Measurements from ENCODE around the gene COMMD9.
"Not testable (repeated sequence)": the region's sequence is repeated elsewhere in the genome, so short reads cannot be mapped to it uniquely, and the experiment has no call there.

COMMD9 gene

DNA sequence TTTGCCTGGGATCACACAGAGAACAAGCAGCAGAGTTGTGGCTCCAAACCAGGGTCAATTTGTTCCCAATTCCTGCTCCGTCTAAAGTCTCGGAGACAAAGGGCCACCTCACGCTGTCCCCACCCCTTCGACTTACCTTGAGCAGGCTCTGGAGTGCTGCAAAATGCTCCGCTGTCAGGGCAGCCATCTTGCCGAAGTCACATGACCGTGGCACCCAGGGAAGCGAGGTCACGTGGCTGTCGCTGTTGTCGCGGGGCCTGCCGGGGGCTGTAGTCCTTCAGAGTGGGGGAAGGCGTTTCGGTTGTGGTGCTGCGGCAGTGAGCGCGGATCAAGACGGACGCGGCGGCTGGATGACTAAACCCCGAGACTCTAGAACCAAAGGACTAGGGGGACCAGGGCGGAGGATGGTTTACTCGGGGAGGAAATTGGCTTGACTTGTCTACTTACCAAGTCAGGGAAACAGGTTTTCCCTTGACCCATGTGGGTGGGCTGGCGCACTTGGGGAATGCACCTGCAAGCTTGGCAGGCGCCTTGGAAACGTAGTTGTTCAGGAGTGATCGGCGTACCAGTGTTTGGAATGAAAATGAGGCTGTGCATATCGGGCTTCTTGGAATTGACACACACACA lies at the start of gene COMMD9:
Gene COMMD9, minus strand, starts transcription at position 199 of the 627 bp plus-strand sequence. Its CDS starts 12 bp downstream, at position 187.
- DNase-seq (ENCODE audit: low spot score), result peak; percentile 96

DNA sequence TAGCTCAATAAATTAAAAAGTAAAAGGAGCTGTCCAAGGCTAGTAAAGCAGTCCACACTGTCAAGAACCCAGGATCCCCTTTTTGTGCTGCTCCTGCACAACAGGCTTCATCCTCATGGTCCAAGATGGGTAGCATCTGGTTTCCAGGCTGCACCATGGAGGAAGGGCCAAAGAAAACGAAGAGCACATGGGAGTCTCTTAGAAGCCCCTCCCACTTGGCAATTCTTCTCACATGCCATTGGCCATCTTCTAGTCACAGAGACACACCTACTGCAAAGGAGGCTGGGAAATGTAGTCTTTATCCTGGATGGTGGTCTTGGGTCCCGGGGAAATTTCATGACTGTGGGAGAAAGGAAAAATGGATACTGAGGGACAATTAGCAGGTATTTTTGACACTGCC lies 44.7 kb upstream of the COMMD9 start:
- DNase-seq (ENCODE audit: low spot score), result peak; percentile 25

DNA sequence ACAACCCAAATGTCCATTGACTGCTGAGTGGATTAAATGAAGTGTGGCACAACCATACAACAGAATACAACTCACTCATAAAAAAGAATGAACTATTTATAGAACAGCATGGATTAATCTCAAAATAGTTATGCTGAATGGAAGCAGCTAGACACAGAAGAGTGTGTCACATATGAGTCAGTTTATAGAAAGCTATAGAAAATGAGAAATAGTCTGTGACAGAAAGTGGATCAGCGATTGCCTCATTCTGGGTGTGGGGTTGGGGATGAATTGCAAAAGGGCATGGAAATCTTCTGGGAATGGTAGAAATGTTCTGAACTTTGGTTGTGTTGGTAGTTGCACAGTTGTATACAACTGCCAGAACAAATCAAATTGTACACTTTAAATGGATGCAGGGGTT lies 44.2 kb upstream of the COMMD9 start:
- DNase-seq (ENCODE audit: low spot score), result no peak

- DNase-seq (ENCODE audit: low spot score), result no peak
Measured at GRCh38 chr11:36330411-36330810, 41.2 kb upstream of the COMMD9 start.

- DNase-seq (ENCODE audit: low spot score), result no peak
Measured at GRCh38 chr11:36328966-36329673, 39.9 kb upstream of the COMMD9 start.

GRCh38 chr11:36326524-36327419 lies 37.5 kb upstream of the COMMD9 start:
- DNase-seq (ENCODE audit: low spot score), result no peak

DNA sequence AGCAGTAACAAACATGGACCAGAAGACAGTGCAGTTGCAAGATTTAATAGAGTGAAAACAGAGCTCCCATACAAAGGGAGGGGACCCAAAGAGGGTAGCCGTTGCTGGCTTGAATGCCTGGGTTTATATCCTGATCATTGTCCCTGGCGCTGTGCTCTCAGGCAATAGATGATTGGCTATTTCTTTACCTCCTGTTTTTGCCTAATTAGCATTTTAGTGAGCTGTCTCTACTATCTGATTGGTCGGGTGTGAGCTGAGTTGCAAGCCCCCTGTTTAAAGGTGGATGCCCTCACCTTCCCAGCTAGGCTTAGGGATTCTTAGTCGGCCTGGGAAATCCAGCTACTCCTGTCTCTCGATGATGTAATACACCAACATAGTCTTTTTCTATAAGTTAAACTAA lies 36.2 kb upstream of the COMMD9 start:
- not testable (repeated sequence) for DNase-seq (ENCODE audit: low spot score)

GRCh38 chr11:36324956-36325355 lies 35.7 kb upstream of the COMMD9 start:
- DNase-seq (ENCODE audit: low spot score), result not testable (repeated sequence)

DNA sequence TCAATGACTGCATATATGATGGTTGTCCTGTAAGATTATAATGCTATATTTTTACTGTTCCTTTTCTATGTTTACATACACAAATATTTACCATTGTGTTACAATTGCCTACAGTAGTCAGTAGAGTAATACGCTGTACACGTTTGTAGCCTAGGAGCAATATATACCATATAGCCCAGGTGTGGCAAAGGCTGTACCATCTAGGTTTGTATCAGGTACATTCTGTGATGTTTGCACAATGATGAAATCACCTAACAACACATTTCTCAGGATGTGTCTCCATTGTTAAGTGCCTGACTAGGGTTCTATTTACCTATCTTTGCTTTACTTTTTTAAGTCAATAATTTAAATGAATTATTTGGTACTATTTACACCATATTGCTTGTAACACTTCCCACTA lies 28.8 kb upstream of the COMMD9 start:
- no peak for DNase-seq (ENCODE audit: low spot score)

- DNase-seq (ENCODE audit: low spot score), result no peak
Measured at GRCh38 chr11:36316049-36316448, 26.8 kb upstream of the COMMD9 start.

GRCh38 chr11:36314434-36314767 lies 25.2 kb upstream of the COMMD9 start:
- no peak for DNase-seq (ENCODE audit: low spot score)

DNA sequence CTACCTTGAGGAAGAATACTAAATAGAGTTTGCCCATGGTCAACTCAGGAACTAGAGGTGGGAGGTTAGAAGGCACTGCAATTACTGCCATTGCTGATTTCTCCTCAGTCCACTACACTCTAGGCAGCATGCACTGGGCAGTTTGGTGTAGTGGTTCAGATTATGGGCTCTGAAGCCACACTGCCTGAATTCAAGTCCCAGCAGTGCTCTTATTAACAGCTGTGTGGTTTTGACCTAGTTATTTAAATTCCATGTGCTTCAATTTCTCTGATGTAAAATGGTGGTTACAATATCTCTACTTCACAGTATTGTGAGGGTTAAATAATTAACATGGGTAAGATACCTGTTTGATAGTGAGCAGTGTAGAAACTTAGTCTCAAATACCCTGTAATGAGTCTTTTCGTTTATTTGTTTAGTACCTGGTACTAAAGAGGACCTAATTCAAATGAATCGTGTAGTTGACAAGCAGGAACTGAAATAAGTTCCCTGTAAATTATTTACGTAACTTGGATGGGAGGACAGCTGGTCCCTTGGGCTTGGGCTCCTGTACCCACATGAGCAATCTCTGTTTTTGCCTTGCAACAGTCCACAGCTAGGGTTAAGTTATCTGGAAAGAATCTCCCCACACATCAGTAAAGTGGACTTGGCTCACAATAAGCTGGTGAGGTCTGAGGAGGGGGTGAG lies 24.7 kb upstream of the COMMD9 start:
- DNase-seq (ENCODE audit: low spot score), result no peak

- no peak for DNase-seq (ENCODE audit: low spot score)
Measured at GRCh38 chr11:36312611-36313472, 23.6 kb upstream of the COMMD9 start.

DNA sequence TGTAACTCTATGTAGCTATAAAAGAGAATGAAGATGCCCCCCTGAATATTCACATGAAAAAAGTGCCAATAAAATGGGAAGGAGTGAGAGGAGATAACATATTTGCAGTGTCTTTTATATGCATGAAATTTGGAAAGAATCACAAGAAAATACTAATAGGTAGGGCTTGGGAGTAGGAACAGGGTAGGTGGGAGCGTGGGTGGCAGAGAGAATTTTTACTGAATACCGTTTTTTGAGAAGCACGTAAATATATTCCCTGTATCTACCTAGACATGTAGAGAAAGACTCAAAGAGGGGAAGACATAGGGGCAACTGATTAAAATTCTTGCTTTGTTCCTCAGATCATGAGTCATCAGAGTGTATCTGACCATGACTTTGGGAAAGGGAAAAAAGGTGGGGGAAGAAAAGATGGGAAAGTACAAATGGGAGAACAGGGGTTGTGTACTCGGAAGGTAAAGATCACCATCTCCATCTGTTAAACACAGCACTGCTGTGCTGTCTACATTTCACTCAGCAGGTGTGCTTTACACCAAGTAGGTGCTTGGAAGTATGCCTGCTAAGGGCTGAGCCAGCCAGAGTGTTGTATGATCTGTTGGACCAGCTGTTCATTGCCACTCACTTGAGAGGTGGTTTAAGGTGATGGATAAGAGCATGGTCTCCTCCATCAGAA lies 22.8 kb upstream of the COMMD9 start:
- DNase-seq (ENCODE audit: low spot score), result no peak

- no peak for DNase-seq (ENCODE audit: low spot score)
Measured at GRCh38 chr11:36309779-36310178, 20.6 kb upstream of the COMMD9 start.

DNA sequence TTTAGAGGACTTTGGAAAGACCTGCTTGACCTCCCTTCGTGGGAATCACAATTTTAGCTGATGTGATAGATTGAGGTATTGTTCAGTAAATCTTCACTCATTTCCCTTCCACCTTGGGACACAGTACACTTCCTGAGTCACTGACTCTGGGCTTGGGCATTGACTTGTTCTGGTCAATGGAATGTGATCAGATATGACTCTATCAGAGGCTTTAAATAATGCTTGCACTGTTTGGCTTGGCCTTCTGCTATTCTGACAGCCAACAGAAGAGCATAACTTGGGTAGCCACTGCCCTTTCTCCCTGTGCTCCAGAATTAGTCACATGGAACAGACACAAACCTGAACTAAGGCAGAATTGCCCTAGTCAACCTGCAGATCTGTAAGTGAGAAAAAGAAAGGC lies 19.4 kb upstream of the COMMD9 start:
- DNase-seq (ENCODE audit: low spot score), result no peak

DNA sequence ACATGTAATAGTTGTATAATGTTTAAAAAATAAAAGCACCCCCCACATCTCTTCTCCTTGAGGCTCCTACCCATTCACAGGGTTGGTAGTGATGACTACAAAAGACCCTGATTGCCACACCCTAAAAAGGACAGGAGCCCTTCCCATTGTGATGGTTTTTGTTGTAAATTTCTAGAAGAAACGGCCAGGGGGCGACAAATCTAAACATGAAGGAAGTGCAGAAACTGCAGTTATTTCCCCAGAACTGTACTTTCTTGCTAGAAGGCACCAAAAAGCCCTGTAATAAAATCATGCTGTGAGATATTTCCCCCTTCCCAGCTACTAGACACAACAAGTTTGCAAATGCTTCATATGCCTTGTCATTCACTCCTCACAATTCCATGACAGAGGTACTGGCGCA lies 17.7 kb upstream of the COMMD9 start:
- peak; percentile 17 for DNase-seq (ENCODE audit: low spot score)

DNA sequence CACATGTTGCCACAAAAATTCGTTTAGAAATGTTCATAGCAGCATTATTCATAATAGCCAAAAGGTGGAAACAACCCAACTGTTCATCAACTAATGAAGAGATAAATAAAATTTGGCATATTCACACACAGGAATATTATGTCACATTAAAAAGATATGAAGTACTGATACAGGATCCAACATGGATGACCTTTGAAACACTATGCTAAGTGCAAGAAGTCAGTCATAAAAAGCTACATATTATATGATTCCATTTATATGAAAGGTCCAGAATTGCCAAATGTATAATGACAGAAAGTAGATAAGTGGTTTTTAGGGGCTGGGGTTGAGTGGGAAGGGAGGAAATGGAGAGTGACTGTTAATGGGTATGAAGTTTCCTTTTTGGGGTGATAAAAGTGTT lies 15.8 kb upstream of the COMMD9 start:
- no peak for DNase-seq (ENCODE audit: low spot score)

GRCh38 chr11:36304351-36304750 lies 15.1 kb upstream of the COMMD9 start:
- DNase-seq (ENCODE audit: low spot score), result no peak

DNA sequence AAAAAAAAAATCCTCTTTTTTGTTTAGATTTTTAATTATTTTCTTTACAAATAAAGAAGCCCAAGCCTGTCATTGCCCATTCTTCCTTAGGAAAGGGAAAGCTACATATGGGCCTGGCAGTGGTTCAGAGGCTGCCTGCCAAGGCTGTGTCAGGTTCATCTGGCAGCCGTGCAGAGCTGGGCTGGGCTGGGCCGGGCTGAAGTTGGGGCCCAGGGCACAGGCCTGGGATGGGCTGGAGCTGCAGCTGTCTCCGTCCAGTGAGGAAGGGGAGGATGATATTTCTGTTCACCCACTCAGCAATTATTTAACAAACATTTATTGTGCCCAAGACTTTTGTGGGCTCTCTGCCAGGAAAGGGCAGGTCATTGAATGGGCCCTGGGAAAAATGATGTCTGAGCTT lies 11.4 kb upstream of the COMMD9 start:
- DNase-seq (ENCODE audit: low spot score), result peak; percentile 89

Measured in cerebellar cortex (tissue), 1 donor.